ENCODE data around the gene TSPAN15.

GRCh38 chr10:69419744-69420126, 31.5 kb upstream of the TSPAN15 start:
- TF ChIP-seq CTCF (IDR thresholded peaks at IDR 0.05), result no peak
- TF ChIP-seq POLR2AphosphoS5 (IDR thresholded peaks at IDR 0.05), result no peak
- TF ChIP-seq POLR2A (IDR thresholded peaks at IDR 0.05), result no peak
